WI38 (cell line): ENCODE data around the gene RETSAT.
A peak's percentile ranks its signal among the peaks of the same experiment; 100 is the strongest.
"Not testable (repeated sequence)": the region's sequence is repeated elsewhere in the genome, so short reads cannot be mapped to it uniquely, and the experiment has no call there.

Experiments
- H3K4me3 ChIP-seq: 2 replicates; pipeline ENCODE4 v1.5.1; 2011; ENCODE audit warnings: low read depth, mild to moderate bottlenecking, control low read depth, low read length
- CTCF ChIP-seq: IDR thresholded peaks from 2 replicates; pipeline ENCODE4 v1.5.1; 2012; ENCODE audit warnings: low read depth, mild to moderate bottlenecking, control low read depth, low read length

The RETSAT gene

DNA sequence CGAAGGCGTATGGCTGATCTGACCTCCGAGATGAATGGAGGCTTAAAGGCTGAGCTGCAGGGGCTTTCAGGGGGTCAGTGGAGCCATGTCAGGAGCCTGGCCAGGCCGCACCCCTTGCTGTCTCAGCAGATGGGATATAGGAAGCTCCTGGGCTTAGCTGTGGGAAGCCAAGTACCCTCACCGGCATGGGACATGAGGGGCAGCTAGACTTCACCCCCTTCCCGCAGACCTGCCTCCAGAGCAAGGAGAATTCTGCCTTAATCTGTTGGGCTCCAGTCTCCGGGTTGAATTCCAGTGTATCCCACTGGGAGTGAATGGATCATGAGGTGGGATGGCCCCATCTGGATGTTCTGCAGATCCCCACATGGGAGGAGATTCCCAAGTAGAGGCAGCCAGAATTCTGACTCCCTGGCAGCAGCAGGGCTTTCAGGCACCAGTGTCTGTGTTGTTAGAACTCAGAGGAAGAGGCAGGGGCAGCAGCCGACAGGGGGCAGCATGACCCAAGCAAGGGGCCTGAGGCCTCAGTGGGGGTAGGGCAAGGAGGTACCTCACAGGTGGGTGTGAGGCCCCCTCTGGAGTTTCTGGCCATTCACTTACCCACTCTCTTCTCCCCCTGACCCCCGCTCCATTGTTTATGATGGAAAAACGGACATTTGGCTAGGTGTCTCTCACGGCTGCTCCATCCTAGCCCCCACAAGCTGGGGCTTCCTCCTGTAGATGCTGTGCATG is 36.8 kb upstream of the RETSAT start:
- TF ChIP-seq CTCF, result peak; percentile 81
- no peak overlapping the region for H3K4me3 ChIP-seq

- no peak overlapping the region for H3K4me3 ChIP-seq
- no peak for TF ChIP-seq CTCF
Observed at GRCh38 chr2:85388878-85389538, 34.7 kb upstream of the RETSAT start.

GRCh38 chr2:85387754-85388153 is 33.4 kb upstream of the RETSAT start:
- no peak overlapping the region for H3K4me3 ChIP-seq
- TF ChIP-seq CTCF, result no peak

GRCh38 chr2:85385746-85386145 is 31.4 kb upstream of the RETSAT start:
- no peak for TF ChIP-seq CTCF

DNA sequence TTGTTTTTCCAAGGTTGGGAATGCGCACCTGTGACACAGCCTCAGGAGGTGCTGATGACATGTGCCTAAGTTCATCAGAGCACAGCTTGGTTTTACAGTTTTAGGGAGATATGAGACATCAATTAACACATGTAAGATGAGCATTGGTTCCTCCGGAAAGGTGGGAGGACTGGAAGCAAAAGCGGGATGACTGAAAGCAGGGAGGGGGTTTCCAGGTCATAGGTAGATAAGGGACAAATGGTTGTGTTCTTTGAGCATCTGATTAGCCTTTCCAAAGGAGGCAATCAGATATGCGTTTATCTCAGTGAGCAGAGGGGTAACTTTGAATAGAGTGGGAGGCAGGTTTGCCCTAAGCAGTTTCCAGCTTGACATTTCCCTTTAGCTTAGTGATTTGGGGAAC is 29.5 kb upstream of the RETSAT start:
- no peak for TF ChIP-seq CTCF
- no peak overlapping the region for H3K4me3 ChIP-seq

More at GRCh38 chr2:85385746-85386145, 31.4 kb upstream of the RETSAT start:
- no peak overlapping the region for H3K4me3 ChIP-seq

DNA sequence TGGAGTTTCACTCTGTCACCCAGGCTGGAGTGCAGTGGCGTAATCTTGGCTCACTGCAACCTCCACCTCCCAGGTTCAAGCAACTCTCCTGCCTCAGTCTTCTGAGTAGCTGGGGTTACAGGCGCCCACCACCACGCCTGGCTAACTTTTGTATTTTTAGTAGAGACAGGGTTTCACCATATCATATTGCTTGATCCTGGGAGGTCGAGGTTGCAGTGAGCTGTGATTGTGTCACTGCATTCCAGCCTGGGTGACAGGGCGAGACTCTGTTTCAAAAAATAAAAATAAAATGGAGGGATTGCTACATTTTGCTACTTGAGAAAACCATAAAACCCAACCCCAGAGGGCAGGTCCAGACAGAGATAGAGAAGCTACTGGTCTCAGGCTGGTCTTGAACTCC is 28.8 kb upstream of the RETSAT start:
- H3K4me3 ChIP-seq, result not testable (repeated sequence)

DNA sequence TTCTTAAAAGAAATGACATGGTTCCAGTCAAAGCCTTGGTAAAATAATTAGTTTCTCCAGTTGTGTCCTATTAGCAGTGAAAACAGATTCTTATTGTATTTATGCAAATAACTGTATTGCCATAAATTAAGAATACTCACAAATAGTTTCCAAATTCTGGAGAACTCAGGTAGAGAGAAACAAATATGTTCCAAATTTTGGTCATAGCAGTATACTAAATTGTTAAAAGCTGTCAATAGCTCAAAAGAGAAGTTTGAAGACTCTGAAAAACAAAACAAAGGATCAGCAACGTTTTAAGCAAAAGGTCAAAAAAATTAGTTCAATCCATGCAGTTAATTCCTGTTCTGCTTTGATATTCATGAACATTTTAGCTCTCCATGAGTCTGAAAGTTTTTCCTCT is 25.7 kb upstream of the RETSAT start:
- TF ChIP-seq CTCF, result no peak
- no peak overlapping the region for H3K4me3 ChIP-seq
